Muscle layer of colon (tissue), 2 donors: ENCODE measurements around the gene EHMT2.
A peak's percentile ranks its signal among the peaks of the same experiment; 100 is the strongest.

Source experiments
- H3K27ac ChIP-seq: one replicate; pipeline ENCODE4 v1.7.0; 2013; ENCODE audit warnings: low read depth, mild to moderate bottlenecking, low read length, moderate library complexity
- H3K27me3 ChIP-seq, 2 donors: one replicate each; pipeline ENCODE4 v1.7.0; 2013; ENCODE audit warnings: low read length in 2 of 2, mild to moderate bottlenecking in 2 of 2; ENCODE audit not compliant: insufficient read depth in 2 of 2, control insufficient read depth in 1 of 2
- H3K36me3 ChIP-seq: one replicate; pipeline ENCODE4 v1.7.0; 2013; ENCODE audit warnings: mild to moderate bottlenecking, low read length; ENCODE audit not compliant: insufficient read depth
- H3K4me1 ChIP-seq: one replicate; pipeline ENCODE4 v1.7.0; 2013; ENCODE audit warnings: mild to moderate bottlenecking, low read length; ENCODE audit not compliant: insufficient read depth
- H3K4me3 ChIP-seq, 2 donors: one replicate each; pipeline ENCODE4 v1.7.0; 2013; ENCODE audit warnings: low read length in 2 of 2, low read depth in 1 of 2, mild to moderate bottlenecking in 1 of 2, moderate library complexity in 1 of 2
- H3K9ac ChIP-seq: one replicate; pipeline ENCODE4 v1.7.0; 2013; ENCODE audit warnings: low read length
- H3K9me3 ChIP-seq: one replicate; pipeline ENCODE4 v1.7.0; 2013; ENCODE audit warnings: mild to moderate bottlenecking, low read length
- donor health status: abdominal sarcoma.
- donor health status: Adenocarcinoma of cecum.

Gene EHMT2

GRCh38 chr6:31899882-31900722 lies 2.6 kb upstream of the EHMT2 start:
- Histone ChIP-seq H3K9ac (no peak overlapping the region), H3K9me3 (no peaks in the 10 kb centered on the region), H3K4me1 (peaks cover 40% of the 10 kb centered on the region), H3K27ac (no peak overlapping the region), H3K27me3 (no peaks in the 10 kb centered on the region), H3K36me3 (peaks cover 7% of the 10 kb centered on the region), H3K4me3 (no peak overlapping the region)

- Histone ChIP-seq H3K36me3 (peaks cover 7% of the 10 kb centered on the region), H3K4me1 (peaks cover 40% of the 10 kb centered on the region), H3K4me3 (no peak overlapping the region), H3K27ac (no peak overlapping the region), H3K27me3 (no peaks in the 10 kb centered on the region), H3K9ac (no peak overlapping the region), H3K9me3 (no peaks in the 10 kb centered on the region)
These were observed 1.7 kb upstream of the EHMT2 start for GRCh38 chr6:31899215-31899614.

- H3K4me1 ChIP-seq: peaks cover 37% of the 10 kb centered on the region
- H3K27me3 ChIP-seq: no peaks in the 10 kb centered on the region
- H3K27ac ChIP-seq: peak overlapping the region; percentile 96
- peak overlapping the region; percentile 85 for H3K9ac ChIP-seq
- no peaks in the 10 kb centered on the region for H3K9me3 ChIP-seq
- peaks cover 7% of the 10 kb centered on the region for H3K36me3 ChIP-seq
- H3K4me3 ChIP-seq: peak overlapping the region; percentile 72 to 85
These were observed 999 bp upstream of the EHMT2 start for GRCh38 chr6:31898383-31899011.

- Histone ChIP-seq H3K9ac (peak overlapping the region; percentile 13), H3K36me3 (peaks cover 14% of the 10 kb centered on the region), H3K27ac (peak overlapping the region; percentile 82), H3K4me3 (peak overlapping the region; percentile 26 to 72), H3K27me3 (no peaks in the 10 kb centered on the region), H3K9me3 (no peaks in the 10 kb centered on the region), H3K4me1 (peaks cover 29% of the 10 kb centered on the region)
These were observed 464 bp downstream of the EHMT2 start for GRCh38 chr6:31896856-31897611.

- H3K9me3 ChIP-seq: no peaks in the 10 kb centered on the region
- H3K4me3 ChIP-seq: peak overlapping the region; percentile 26 to 72
- peaks cover 14% of the 10 kb centered on the region for H3K36me3 ChIP-seq
- peak overlapping the region; percentile 13 for H3K9ac ChIP-seq
- no peaks in the 10 kb centered on the region for H3K27me3 ChIP-seq
- peaks cover 29% of the 10 kb centered on the region for H3K4me1 ChIP-seq
- peak overlapping the region; percentile 82 for H3K27ac ChIP-seq
These were observed 1.0 kb downstream of the EHMT2 start for GRCh38 chr6:31896493-31896855.

- H3K27me3 ChIP-seq: no peaks in the 10 kb centered on the region
- no peaks in the 10 kb centered on the region for H3K9me3 ChIP-seq
- no peak overlapping the region for H3K9ac ChIP-seq
- peaks cover 9% of the 10 kb centered on the region for H3K4me1 ChIP-seq
- no peak overlapping the region for H3K27ac ChIP-seq
- peaks cover 40% of the 10 kb centered on the region for H3K36me3 ChIP-seq
- H3K4me3 ChIP-seq: no peak overlapping the region
These were observed 4.7 kb downstream of the EHMT2 start for GRCh38 chr6:31892821-31893220.

- H3K9me3 ChIP-seq: no peaks in the 10 kb centered on the region
- H3K27me3 ChIP-seq: no peaks in the 10 kb centered on the region
- peaks cover 54% of the 10 kb centered on the region for H3K36me3 ChIP-seq
- no peak overlapping the region for H3K27ac ChIP-seq
- H3K9ac ChIP-seq: no peak overlapping the region
- H3K4me3 ChIP-seq: no peak overlapping the region
- no peaks in the 10 kb centered on the region for H3K4me1 ChIP-seq
These were observed 8.0 kb downstream of the EHMT2 start for GRCh38 chr6:31889331-31889972.

- H3K9me3 ChIP-seq: no peaks in the 10 kb centered on the region
- H3K27me3 ChIP-seq: no peaks in the 10 kb centered on the region
- H3K9ac ChIP-seq: no peak overlapping the region
- H3K36me3 ChIP-seq: peaks cover 63% of the 10 kb centered on the region
- no peaks in the 10 kb centered on the region for H3K4me1 ChIP-seq
- H3K27ac ChIP-seq: no peak overlapping the region
- no peak overlapping the region for H3K4me3 ChIP-seq
These were observed 8.9 kb downstream of the EHMT2 start for GRCh38 chr6:31888276-31889258.

- H3K9ac ChIP-seq: no peak overlapping the region
- peaks cover 70% of the 10 kb centered on the region for H3K36me3 ChIP-seq
- no peaks in the 10 kb centered on the region for H3K9me3 ChIP-seq
- H3K27me3 ChIP-seq: no peaks in the 10 kb centered on the region
- H3K27ac ChIP-seq: no peak overlapping the region
- H3K4me3 ChIP-seq: no peak overlapping the region
- no peaks in the 10 kb centered on the region for H3K4me1 ChIP-seq
These were observed 10.1 kb downstream of the EHMT2 start for GRCh38 chr6:31887173-31888007.

- Histone ChIP-seq H3K4me1 (no peaks in the 10 kb centered on the region), H3K27me3 (no peaks in the 10 kb centered on the region), H3K9me3 (no peaks in the 10 kb centered on the region), H3K36me3 (peaks cover 71% of the 10 kb centered on the region), H3K9ac (no peak overlapping the region), H3K27ac (no peak overlapping the region), H3K4me3 (no peak overlapping the region)
These were observed 10.9 kb downstream of the EHMT2 start for GRCh38 chr6:31886541-31886991.
